HFFc6 (cell line): ENCODE results near the gene MX1. TPM values are rescaled to one million over a fixed set of nuclear protein-coding genes. Genes with fewer than 3 reads are reported as not detected.

Experiments used
- DNase-seq: peaks from one replicate; pipeline ENCODE4 v3.0.0-alpha.2; 2018
- H3K27ac Mint-ChIP-seq: 2 replicates; pipeline ENCODE4 v1.8.0; 2020; ENCODE audit warnings: mild to moderate bottlenecking, mixed read lengths
- H3K27me3 Mint-ChIP-seq: 2 replicates; pipeline ENCODE4 v1.8.0; 2021; ENCODE audit warnings: mild to moderate bottlenecking, moderate library complexity, mixed read lengths; ENCODE audit not compliant: insufficient read depth
- H3K36me3 Mint-ChIP-seq: 2 replicates; pipeline ENCODE4 v1.8.0; 2021; ENCODE audit warnings: low read depth, mixed read lengths
- H3K4me1 Mint-ChIP-seq: 2 replicates; pipeline ENCODE4 v1.8.0; 2020; ENCODE audit warnings: low read depth, mixed read lengths
- H3K4me3 Mint-ChIP-seq: 2 replicates; pipeline ENCODE4 v1.8.0; 2020; ENCODE audit warnings: mild to moderate bottlenecking, moderate library complexity, mixed read lengths
- H3K9me3 Mint-ChIP-seq: 2 replicates; pipeline ENCODE4 v1.8.0; 2020; ENCODE audit warnings: mild to moderate bottlenecking, mixed read lengths
- total RNA-seq, 6 experiments: library from RNA; stranded (reverse); fragmentation: NEBNext Ultra II Directional; extraction: Animal tissue kit (Norgen Biotek cat#: 25700); gene quantifications; 2 replicates in 1 of 6; 3 replicates in 5 of 6; pipeline ENCODE4 v1.2.3, GENCODE V29; 2021
- TF ChIP-seq, protein P1 (sequence below): fragments of 200-600 bp; sonication (generic); IDR thresholded peaks from 2 replicates; pipeline ENCODE4 v1.5.0; 2021; ENCODE audit warnings: antibody characterized with exemption, mild to moderate bottlenecking

Gene MX1
- total RNA-seq, 6 experiments from 2014 or later: 0.61 to 1.2 (median 0.85) TPM

DNA sequence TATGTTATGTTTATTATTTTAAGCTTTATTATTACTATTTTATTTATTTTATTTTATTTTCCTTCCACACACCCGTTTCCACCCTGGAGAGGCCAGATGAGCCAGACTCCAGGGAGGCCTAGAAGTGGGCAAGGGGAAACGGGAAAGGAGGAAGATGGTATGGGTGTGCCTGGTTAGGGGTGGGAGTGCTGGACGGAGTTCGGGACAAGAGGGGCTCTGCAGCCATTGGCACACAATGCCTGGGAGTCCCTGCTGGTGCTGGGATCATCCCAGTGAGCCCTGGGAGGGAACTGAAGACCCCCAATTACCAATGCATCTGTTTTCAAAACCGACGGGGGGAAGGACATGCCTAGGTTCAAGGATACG is 468 bp upstream of the MX1 start:
- Mint-ChIP-seq H3K9me3 (no peaks in the 10 kb centered on the region), H3K27me3 (peaks cover 3% of the 10 kb centered on the region), H3K4me3 (peak overlapping the region; percentile 80; the same call in 1 of the 2 replicates), H3K36me3 (no peaks in the 10 kb centered on the region; the same call in 1 of the 2 replicates), H3K27ac (no peak overlapping the region), H3K4me1 (peaks cover 15% of the 10 kb centered on the region)
- DNase-seq: no peak
- TF ChIP-seq, protein P1, sequence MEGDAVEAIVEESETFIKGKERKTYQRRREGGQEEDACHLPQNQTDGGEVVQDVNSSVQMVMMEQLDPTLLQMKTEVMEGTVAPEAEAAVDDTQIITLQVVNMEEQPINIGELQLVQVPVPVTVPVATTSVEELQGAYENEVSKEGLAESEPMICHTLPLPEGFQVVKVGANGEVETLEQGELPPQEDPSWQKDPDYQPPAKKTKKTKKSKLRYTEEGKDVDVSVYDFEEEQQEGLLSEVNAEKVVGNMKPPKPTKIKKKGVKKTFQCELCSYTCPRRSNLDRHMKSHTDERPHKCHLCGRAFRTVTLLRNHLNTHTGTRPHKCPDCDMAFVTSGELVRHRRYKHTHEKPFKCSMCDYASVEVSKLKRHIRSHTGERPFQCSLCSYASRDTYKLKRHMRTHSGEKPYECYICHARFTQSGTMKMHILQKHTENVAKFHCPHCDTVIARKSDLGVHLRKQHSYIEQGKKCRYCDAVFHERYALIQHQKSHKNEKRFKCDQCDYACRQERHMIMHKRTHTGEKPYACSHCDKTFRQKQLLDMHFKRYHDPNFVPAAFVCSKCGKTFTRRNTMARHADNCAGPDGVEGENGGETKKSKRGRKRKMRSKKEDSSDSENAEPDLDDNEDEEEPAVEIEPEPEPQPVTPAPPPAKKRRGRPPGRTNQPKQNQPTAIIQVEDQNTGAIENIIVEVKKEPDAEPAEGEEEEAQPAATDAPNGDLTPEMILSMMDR: no peak

- H3K4me1 Mint-ChIP-seq: peaks cover 3% of the 10 kb centered on the region
- no peak overlapping the region for H3K4me3 Mint-ChIP-seq
- no peak for DNase-seq
- H3K9me3 Mint-ChIP-seq: no peaks in the 10 kb centered on the region
- TF ChIP-seq, protein P1: no peak
- no peaks in the 10 kb centered on the region for H3K36me3 Mint-ChIP-seq
- no peak overlapping the region for H3K27ac Mint-ChIP-seq
- H3K27me3 Mint-ChIP-seq: peaks cover 5% of the 10 kb centered on the region
These were observed 801 bp downstream of the MX1 start for GRCh38 chr21:41426676-41427404.

DNA sequence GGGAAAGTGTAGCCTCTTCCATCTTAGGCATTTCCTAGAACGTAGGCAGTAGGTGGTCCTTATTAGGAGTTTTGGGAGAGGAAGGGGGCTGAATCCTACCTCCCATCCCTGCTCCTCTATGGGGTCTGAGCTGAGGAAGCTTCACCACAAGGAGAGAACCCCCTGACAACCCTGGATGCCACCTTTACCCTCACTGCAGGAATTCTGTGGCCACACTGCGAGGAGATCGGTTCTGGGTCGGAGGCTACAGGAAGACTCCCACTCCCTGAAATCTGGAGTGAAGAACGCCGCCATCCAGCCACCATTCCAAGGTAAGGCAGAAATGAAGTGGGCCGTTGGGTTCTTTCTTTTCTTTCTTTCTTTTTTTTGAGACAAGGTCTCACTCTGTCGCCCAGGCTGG is 1.5 kb downstream of the MX1 start:
- Mint-ChIP-seq H3K4me1 (no peaks in the 10 kb centered on the region), H3K36me3 (no peaks in the 10 kb centered on the region), H3K9me3 (no peaks in the 10 kb centered on the region), H3K4me3 (no peak overlapping the region), H3K27me3 (peaks cover 5% of the 10 kb centered on the region), H3K27ac (no peak overlapping the region)
- DNase-seq: no peak
- TF ChIP-seq, protein P1: no peak

GRCh38 chr21:41428311-41428710 is 2.3 kb downstream of the MX1 start:
- H3K4me3 Mint-ChIP-seq: no peak overlapping the region
- no peaks in the 10 kb centered on the region for H3K36me3 Mint-ChIP-seq
- DNase-seq: no peak
- no peak overlapping the region for H3K27ac Mint-ChIP-seq
- peaks cover 5% of the 10 kb centered on the region for H3K27me3 Mint-ChIP-seq
- no peaks in the 10 kb centered on the region for H3K4me1 Mint-ChIP-seq
- H3K9me3 Mint-ChIP-seq: no peaks in the 10 kb centered on the region
- TF ChIP-seq, protein P1: no peak

DNA sequence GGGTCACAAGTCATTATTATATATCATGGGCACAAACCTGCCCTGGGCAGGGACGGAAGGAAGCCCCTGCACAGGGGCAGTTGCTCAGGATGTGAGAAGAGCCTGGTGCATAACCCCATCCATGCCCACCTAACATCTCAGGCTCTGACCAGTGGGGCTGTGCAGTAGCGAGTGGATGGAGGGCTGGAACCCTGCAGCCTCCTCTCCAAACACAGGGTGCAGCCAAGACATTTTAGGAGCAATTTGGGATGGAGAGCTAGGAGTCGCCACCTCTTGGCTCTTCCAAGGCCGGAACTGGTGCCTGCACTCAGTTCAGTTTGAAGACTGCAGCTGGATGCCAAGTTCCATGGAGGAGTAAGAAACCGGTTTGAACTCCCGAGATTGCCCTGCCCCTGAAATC is 2.8 kb downstream of the MX1 start:
- no peak overlapping the region for H3K27ac Mint-ChIP-seq

More for the DNA sequence above, 2.8 kb downstream of the MX1 start:
- Mint-ChIP-seq H3K4me3 (no peak overlapping the region), H3K27me3 (peaks cover 5% of the 10 kb centered on the region), H3K36me3 (no peaks in the 10 kb centered on the region), H3K9me3 (no peaks in the 10 kb centered on the region), H3K4me1 (no peaks in the 10 kb centered on the region)
- no peak for DNase-seq
- TF ChIP-seq, protein P1: no peak
